GM18526 (cell line): ENCODE results near the gene SYT15B.
"Not testable (repeated sequence)": the region's sequence is repeated elsewhere in the genome, so short reads cannot be mapped to it uniquely, and the experiment has no call there.

ENCODE experiments used
- POLR2A ChIP-seq: IDR thresholded peaks from 3 replicates; pipeline ENCODE4 v1.6.1; 2011; ENCODE audit not compliant: insufficient read length; ENCODE audit errors: extremely low read depth

SYT15B gene

DNA sequence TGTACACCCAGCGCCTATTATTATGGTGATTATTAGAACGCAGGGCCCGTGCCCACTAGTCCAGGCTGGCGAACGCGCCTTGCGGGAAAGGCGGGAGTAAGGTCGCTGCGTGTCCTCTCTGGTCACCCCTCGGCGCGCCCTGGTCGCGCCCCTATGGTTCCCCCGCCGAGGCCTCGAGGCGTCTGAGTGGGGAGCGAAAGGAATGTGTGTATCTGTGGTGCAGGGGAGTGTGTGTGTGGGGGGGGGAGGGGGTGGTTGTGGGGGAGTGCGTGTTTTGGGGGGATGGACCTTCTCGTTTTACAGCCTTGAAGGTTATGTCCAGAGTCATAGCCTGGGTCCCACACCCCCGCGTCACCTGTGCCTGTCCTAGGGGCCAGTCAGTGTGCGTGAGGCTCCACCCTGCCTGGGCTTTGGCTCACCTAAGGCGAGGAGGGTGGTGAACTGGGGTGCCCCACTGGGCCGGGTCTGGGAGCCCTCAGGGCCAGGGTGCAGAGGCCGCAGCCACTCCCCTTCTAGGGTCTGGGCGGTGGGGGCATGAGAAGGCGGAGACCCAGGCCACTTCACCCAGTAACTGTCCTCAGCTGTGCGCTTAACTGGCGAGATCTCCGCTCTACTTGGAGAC lies at the start of gene SYT15B:
Gene SYT15B (minus strand): TSS at position 39 of the 622 bp plus-strand sequence. CDS start 952 bp downstream, outside the sequence.
- not testable (repeated sequence) for TF ChIP-seq POLR2A
